HG02588 (cell line): ENCODE data around the gene OR51V1.
"Not testable (repeated sequence)": the region's sequence is repeated elsewhere in the genome, so short reads cannot be mapped to it uniquely, and the experiment has no call there.

Experiments used
- ATAC-seq: cut with Tn5 transposase; IDR thresholded peaks from one replicate; pipeline ENCODE4 v1.9.1; 2021; ENCODE audit warnings: mild to moderate bottlenecking, moderate library complexity; ENCODE audit not compliant: unreplicated experiment

OR51V1 gene

DNA sequence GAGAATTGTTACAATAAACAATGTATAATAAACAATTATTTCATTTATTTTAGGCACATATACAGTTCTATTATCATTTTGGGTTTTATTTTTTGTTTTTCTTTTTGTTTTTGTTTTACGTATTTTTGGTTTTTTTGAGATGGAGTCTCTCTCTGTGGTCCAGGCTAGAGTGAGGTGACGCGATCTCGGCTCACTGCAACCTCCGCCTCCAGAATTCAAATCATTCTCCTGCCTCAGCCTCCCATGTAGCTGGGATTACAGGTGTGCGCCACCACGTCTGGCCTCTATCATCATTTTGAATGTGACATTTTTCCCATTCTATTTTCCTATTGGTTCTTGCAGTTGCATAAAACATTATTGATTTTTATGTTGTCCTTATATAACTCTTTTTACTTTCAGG, 25.5 kb downstream of the OR51V1 start:
- ATAC-seq = no peak

DNA sequence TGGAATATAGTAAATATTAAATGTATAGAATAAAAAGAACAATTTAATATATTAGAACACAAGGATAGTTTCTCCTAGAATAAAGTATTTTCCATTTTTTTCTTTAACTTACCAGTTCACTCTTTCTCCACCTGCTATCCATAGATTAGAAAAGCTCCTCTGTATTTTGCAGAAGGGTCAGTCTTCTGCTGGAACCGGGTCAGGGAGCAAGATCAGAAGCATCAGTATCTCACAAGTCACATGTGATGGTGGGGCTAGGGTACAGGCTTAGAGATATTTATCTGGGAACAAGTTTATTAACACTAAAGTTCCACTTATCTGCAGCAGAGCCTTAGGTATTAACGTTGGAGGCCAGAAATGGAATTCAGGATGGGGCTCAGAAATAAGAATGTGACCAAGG, 28.6 kb downstream of the OR51V1 start:
- no peak for ATAC-seq

DNA sequence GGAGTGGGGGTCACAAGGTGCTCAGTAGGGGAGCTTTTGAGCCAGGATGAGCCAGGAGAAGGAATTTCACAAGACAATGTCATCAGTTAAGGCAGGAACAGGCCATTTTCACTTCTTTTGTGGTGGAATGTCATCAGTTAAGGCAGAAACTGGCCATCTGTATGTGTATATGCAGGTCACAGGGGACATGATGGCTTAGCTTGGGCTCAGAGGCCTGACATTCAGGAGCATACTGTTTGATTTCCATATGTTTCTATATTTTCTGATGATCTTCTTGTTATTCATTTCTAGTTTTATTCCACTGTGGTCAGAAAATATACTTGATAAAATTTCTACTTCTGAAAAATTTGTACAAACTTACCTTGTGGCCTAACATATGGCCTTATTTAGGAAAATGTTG, 34.6 kb downstream of the OR51V1 start:
- not testable (repeated sequence) for ATAC-seq

DNA sequence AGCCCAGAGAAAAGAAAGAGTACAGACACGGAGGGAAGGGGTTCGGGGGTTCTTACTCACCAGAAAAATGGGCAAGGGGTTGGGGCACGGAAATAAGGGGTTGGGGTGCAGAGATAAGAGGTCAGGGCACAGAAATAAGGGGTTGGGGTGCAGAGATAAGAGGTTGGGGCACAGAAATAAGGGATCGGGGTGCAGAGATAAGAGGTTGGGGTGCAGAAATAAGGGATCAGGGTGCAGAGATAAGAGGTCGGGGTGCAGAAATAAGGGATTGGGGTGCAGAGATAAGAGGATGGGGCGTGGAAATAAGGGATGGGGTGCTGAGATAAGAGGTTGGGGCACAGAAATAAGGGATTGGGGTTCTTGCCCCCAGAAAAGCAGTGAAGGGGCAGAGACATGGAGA, 35.7 kb downstream of the OR51V1 start:
- ATAC-seq = not testable (repeated sequence)

DNA sequence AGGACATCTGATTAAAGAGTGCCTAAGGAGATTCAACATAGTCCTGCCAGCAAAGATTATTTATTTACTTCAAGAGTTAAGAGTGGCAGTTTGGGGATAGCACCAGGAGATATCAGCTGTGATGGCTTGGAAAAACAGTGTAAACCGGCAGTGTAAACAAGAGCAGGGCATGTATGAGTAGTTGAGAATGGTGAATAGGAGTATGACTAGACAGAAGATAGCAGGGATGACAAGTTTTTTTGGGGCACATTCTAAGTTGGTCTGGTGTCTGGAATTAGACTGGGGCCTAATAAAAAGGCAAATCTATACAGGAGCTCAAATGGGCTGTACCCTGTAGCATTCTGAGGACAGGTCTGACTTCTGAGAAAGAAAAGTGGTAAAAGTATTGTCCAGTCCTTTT, 39.4 kb downstream of the OR51V1 start:
- ATAC-seq = not testable (repeated sequence)

DNA sequence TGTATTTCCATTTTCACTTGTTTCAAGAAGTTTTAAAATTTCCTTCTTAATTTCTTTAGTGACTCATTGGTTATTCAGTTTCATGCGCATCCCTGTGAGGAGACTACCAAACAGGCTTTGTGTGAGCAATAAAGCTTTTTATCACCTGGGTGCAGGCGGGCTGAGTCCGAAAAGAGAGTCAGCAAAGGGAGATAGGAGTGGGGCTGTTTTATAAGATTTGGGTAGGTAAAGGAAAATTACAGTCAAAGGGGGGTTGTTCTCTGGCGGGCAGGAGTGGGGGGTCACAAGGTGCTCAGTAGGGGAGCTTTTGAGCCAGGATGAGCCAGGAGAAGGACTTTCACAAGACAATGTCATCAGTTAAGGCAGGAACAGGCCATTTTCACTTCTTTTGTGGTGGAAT, 40.3 kb downstream of the OR51V1 start:
- not testable (repeated sequence) for ATAC-seq

DNA sequence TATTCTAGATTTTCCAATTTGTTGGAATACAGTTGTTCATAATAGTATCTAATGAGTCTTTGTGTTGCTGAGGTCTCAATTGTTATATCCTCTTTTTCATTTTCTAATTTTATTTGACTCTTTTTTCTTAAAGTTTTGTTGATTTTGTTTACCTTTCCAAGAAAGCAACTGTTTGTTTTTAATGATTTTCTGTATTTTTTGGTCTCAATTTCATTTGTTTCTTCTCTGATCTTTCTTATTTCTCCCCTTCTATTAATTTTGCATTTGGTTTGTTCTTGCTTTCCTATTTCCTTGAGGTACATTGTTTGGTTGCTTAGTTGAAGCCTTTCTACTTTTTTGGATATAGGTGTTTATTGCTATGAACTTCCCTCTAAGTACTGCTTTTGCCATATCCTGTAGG, 40.7 kb downstream of the OR51V1 start:
- no peak for ATAC-seq

DNA sequence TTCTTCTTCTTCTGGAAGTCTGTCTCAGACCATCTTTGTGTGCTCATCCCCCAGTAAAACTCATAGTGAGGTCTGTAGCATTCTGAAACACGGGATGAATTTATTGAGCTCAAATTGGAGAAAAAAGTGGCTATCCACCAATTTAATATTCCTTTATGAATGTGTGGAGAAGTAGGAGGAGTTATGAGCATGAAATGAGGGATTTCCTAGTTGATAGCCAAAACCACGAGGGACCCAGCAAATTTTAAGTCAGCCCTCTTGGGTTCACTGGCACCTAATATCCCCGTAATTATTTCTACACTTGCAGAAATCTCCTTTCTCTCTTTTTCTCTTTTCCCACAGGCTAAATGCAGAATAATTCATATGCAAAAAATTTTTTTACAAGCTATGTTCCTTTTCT, 45.8 kb downstream of the OR51V1 start, which contains the start of gene OR52A1:
Gene OR52A1, minus strand, starts transcription at position 101 of the 400 bp plus-strand sequence. CDS start 2,388 bp downstream, outside the sequence.
- ATAC-seq = no peak

DNA sequence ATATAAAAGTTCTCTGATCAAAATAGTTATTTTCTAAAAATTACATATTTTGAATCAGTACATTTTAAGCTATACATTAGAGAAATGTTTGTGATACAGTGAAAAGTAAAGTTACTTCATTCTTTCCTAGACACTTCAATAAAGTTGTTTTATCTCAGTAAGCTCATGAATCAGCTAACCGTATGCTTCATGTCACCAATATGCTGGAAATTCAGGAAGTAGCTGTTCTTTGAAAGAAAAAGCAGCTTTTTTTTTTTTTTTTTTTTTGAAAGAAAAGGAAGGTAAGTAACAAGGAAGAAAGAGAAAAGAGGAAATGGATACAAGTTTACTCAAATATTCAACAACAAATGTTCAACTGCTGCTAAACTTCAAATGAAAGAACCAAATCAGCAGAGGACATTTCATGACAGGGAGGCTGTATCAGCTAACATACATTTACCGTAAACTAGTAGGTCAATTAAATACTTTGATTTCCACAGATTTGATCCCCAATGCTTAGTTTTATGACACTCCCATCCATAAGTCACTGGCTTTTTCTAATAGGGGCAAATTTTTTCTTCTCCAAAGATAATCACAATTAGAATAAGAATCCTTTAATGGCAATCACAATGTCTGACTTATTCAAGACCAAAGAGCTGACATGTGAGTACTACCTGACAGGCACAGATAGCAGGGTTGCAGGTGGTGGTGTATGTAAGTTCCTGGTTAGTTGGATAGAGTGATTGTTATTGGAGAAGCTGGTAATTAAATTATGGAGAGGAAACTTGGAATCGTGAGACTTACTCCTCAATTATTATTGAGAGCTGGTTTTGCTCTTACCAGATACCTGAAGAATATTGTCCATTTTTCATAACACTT, 46.7 kb downstream of the OR51V1 start:
- no peak for ATAC-seq

DNA sequence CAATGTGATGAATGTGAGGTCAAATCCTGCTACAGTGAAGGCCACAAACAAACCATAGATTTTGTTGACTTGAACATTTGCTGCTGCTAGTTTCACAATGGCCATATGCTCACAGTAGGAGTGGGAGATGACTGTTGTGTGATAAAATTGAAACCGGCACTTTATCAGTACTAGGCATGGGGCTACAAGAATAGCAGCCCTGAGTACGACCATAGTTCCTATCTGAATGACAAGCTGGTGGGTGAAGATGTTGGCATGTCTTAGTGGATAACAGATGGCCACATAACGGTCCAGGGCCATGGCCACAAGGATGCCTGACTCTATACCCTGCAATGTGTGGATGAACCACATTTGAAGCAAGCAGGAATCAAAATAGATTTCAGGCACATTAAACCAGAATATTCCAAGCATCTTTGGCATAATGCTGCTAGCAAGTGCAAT, 48.7 kb downstream of the OR51V1 start:
- no peak for ATAC-seq
